CD4-positive, alpha-beta T cell treated with Interleukin-21 for 1 hour (primary cell): ENCODE data around the gene ST3GAL3.
"Not testable (repeated sequence)": the region's sequence is repeated elsewhere in the genome, so short reads cannot be mapped to it uniquely, and the experiment has no call there.

Experiments
- DNase-seq: peaks from one replicate; pipeline ENCODE4 v3.0.0-alpha.2; 2020

ST3GAL3 gene

GRCh38 chr1:43824795-43825194 is 117.5 kb downstream of the ST3GAL3 start:
- DNase-seq: no peak

- DNase-seq: no peak
Observed at GRCh38 chr1:43828574-43828973, 121.2 kb downstream of the ST3GAL3 start.

GRCh38 chr1:43830802-43831201 is 123.5 kb downstream of the ST3GAL3 start:
- DNase-seq: no peak

GRCh38 chr1:43831851-43832250 is 124.5 kb downstream of the ST3GAL3 start:
- no peak for DNase-seq

GRCh38 chr1:43832255-43832654 is 124.9 kb downstream of the ST3GAL3 start:
- no peak for DNase-seq

GRCh38 chr1:43832998-43833397 is 125.7 kb downstream of the ST3GAL3 start:
- no peak for DNase-seq

- DNase-seq: not testable (repeated sequence)
Observed at GRCh38 chr1:43833902-43834279, 126.6 kb downstream of the ST3GAL3 start.

GRCh38 chr1:43834280-43835081 is 127.1 kb downstream of the ST3GAL3 start:
- no peak for DNase-seq

GRCh38 chr1:43835082-43836021 is 128.0 kb downstream of the ST3GAL3 start:
- DNase-seq: no peak

- peak; percentile 57 for DNase-seq
Observed at GRCh38 chr1:43836267-43836951, 129.1 kb downstream of the ST3GAL3 start.

- DNase-seq: no peak
Observed at GRCh38 chr1:43839056-43839455, 131.7 kb downstream of the ST3GAL3 start.

GRCh38 chr1:43841321-43842174 is 134.2 kb downstream of the ST3GAL3 start:
- no peak for DNase-seq

GRCh38 chr1:43842175-43842498 is 134.8 kb downstream of the ST3GAL3 start:
- no peak for DNase-seq

- DNase-seq: no peak
Observed at GRCh38 chr1:43843684-43844083, 136.3 kb downstream of the ST3GAL3 start.

GRCh38 chr1:43844114-43844513 is 136.8 kb downstream of the ST3GAL3 start:
- no peak for DNase-seq

GRCh38 chr1:43847290-43847689 is 140.0 kb downstream of the ST3GAL3 start:
- DNase-seq: no peak

- no peak for DNase-seq
Observed at GRCh38 chr1:43847882-43848281, 140.5 kb downstream of the ST3GAL3 start.

- DNase-seq: no peak
Observed at GRCh38 chr1:43849670-43850069, 142.3 kb downstream of the ST3GAL3 start.

GRCh38 chr1:43850591-43851233 is 143.4 kb downstream of the ST3GAL3 start:
- DNase-seq: no peak

GRCh38 chr1:43851561-43852338 is 144.4 kb downstream of the ST3GAL3 start:
- DNase-seq: no peak
